ENCODE data around the gene DNAI7. TPM values are rescaled to one million over a fixed set of nuclear protein-coding genes. Genes with fewer than 3 reads are reported as not detected.

Gene DNAI7
- total RNA-seq (2022; extraction: Qiagen RNA extraction): 0.11 to 0.39 TPM (median 0.13 TPM) in 5 replicates

GRCh38 chr12:25195056-25195971 lies at the start of gene DNAI7, which contains the start of gene ETFRF1:
TSS of gene DNAI7 (minus strand) at chr12:25195160. CDS start at chr12:25195078, 82 bp downstream.
TSS of gene ETFRF1 (plus strand) at chr12:25195237. CDS start at chr12:25203957, 8,720 bp downstream.

Other genes with a start within 250 kb of the DNAI7 start
- gene BCAT1, start 246.1 kb downstream of the DNAI7 start, total RNA-seq (2022; extraction: Qiagen RNA extraction): 8.0 to 12.2 TPM (median 10.8 TPM) in 5 replicates
- 8.6 to 9.5 TPM (median 9.1 TPM) in 5 replicates for gene ETFRF1, start 77 bp upstream of the DNAI7 start, total RNA-seq (2022; extraction: Qiagen RNA extraction)
- gene KRAS, start 55.8 kb upstream of the DNAI7 start, total RNA-seq (2022; extraction: Qiagen RNA extraction): 11.7 to 17.5 TPM (median 14.2 TPM) in 5 replicates